HEK293 (cell line): ENCODE data around the gene CDC25C.

Experiments
- FEZF1 ChIP-seq: fragments of 450-650 bp; formaldehyde crosslinking; IDR thresholded peaks from 2 replicates; pipeline ENCODE4 v1.5.1; 2016; ENCODE audit warnings: missing biosample characterization, missing genetic modification characterization
- ZFP37 ChIP-seq: fragments of 450-650 bp; formaldehyde crosslinking; IDR thresholded peaks from 2 replicates; pipeline ENCODE4 v1.5.1; 2016; ENCODE audit warnings: missing biosample characterization, missing genetic modification characterization
- ZNF19 ChIP-seq: fragments of 450-650 bp; formaldehyde crosslinking; IDR thresholded peaks from 2 replicates; pipeline ENCODE4; 2016; ENCODE audit warnings: missing biosample characterization, missing genetic modification characterization, low read depth
- ZNF24 ChIP-seq: fragments of 450-650 bp; formaldehyde crosslinking; IDR thresholded peaks from 2 replicates; pipeline ENCODE4 v1.5.1; 2016; ENCODE audit warnings: missing biosample characterization, missing genetic modification characterization
- ZSCAN23 ChIP-seq: fragments of 450-650 bp; formaldehyde crosslinking; IDR thresholded peaks from 2 replicates; pipeline ENCODE4 v1.5.1; 2016; ENCODE audit warnings: missing biosample characterization, missing genetic modification characterization

DNA sequence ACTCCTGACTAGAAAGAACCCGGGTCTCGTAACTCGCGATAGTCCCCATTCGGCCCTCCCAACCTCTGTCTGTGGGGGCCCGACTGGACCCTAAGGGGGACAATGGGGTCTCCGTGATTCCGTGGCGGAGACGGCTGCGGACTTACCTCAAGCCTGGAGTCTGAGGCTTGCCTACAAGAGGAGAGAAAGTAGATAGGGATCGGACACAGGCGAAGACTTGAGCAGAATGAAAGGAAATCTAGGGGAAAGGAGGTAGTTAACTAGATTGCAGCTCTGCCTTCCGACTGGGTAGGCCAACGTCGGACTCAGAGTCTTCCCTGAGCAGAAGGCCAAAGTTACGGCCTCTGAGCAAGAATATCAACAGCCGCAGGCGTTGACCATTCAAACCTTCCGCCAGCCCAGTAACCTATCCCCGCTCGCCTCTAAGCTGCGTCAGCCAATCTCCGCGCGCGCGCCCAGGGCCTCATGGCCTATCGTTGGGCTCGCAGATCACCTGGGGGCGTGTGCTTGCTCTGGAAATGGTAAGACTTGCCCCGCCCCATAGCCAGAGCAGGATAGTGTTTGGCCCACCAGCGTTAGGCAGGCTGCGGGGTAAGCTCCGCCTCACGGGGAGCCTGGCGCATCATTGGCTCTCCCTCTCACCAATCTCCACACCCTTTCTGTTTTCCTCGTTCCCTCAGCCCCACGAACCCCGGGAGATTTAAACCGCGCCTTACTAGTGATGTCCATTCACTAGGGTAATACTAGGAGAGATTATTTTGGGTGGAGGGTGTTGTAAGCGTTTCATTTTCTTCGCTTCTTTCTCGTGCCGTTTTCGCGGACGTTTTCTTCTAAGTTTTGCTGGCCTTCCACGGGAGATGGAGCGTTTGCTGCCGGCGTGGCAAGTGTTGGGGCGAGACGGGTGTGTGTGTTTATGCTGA is at the start of gene CDC25C:
- peak; percentile 85 for TF ChIP-seq ZFP37 (tag by site-specific recombination)
- TF ChIP-seq FEZF1 (tag by site-specific recombination), result 0 out of 2 replicates have a peak, but pooled peaks have one; percentile 3
- peak; percentile 27; the same call in 1 of the 2 replicates for TF ChIP-seq ZSCAN23 (tag by site-specific recombination)
- TF ChIP-seq ZNF24, result peak; percentile 69; the same call in 1 of the 2 replicates
- no peak for TF ChIP-seq ZNF19
